ENCODE measurements around the gene CNBP. TPM values are rescaled to one million over a fixed set of nuclear protein-coding genes. Genes with fewer than 3 reads are reported as not detected.

Gene CNBP
- total RNA-seq (2012; rRNA removed) (223 and 266 TPM in 2 replicates), polyA plus RNA-seq (2012; rRNA removed) (186 and 217 TPM in 2 replicates), Bru-seq, nascent RNA (percentile 96 among the genes with signal in this experiment), BruChase-seq, experiment 1, labeled RNA remaining after a 6-hour chase (percentile 97 among the genes with signal in this experiment), BruChase-seq, experiment 2, labeled RNA remaining after a 2-hour chase (percentile 97 among the genes with signal in this experiment)
- polyA plus RNA-seq (2012; cell fraction: cytosol; rRNA removed), result 130 and 232 TPM in 2 replicates
- polyA plus RNA-seq (2012; cell fraction: nucleus; rRNA removed; ENCODE audit: low replicate concordance), result 35.9 and 97.3 TPM in 2 replicates
- long read RNA-seq, transcript CNBP-204 (5 exons, 1,641 nt), result minor isoform, 41 of 317 reads
- long read RNA-seq, transcript CNBP-207 (5 exons, 1,626 nt), result minor isoform, 76 of 317 reads
- long read RNA-seq, transcript CNBP-201 (5 exons, 1,664 nt), result major isoform, 128 of 317 reads
- long read RNA-seq, partial matches to known transcripts, result 25 of 317 reads
- long read RNA-seq, other reads (novel, unspliced or antisense), result 40 of 317 reads

DNA sequence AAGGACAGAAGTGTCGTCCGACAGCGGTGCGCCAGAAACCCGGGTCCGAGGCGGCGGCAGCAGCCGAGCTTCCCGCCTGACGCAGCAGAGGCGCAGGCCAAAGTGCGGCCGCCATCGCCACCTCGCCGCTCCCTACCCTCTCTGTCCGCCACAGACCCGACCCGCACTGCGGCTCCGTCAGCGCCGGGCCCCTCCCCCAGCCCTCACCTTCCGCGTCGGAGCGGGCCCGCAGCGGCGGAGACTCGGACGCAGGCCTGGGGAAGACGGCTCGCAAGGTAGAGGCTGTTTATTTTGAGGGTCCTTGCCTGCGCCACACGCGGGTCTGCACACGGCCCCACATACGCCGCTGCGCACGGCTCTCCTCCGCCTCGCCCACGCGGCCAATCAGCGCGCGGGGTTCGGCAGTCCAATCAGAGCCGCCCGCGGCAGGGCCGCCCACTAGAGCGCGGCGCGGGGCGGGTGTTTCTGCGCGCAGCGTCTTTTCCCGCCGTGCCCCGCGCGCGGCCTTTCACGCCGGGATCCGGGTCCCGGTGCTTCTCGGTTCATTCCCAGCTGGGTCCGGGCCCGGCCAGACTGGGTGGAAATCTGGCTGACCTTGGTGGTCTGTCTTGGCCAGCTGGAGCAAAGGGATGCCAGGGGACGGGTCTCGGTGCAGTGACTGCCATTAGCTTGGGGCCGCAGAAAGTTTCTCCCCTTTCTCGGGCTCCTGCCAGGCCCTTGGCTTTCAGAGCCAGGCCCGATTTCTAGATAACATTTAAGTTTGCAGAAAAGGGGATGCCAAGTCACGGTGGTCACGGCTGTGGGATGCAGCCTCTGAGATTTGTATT, at the start of gene CNBP:
Gene CNBP, minus strand, starts transcription at position 328 of the 827 bp plus-strand sequence. CDS start 12,139 bp downstream, outside the sequence.
- Histone ChIP-seq H3K23ac (ENCODE audit: low read depth, low read length) (peak within 1 kb of the TSS; percentile 98), H2AK9ac (replicated peaks; ENCODE audit: low read depth, low read length, poor library complexity) (peak within 1 kb of the TSS; percentile 100), H4K91ac (ENCODE audit: insufficient read depth, low read depth, low read length) (peak within 1 kb of the TSS; percentile 86), H3K27me3 (ENCODE audit: control insufficient read depth, insufficient read depth, low read length) (no peaks in the 10 kb centered on the region), H3K14ac (replicated peaks; ENCODE audit: low read depth, low read length) (peak within 1 kb of the TSS; percentile 94), H3K9ac (ENCODE audit: low read depth, low read length) (peak within 1 kb of the TSS; percentile 96), H3K79me1 (ENCODE audit: low read depth in 1 of 2, low read length in 2 of 2) (peaks cover 8 to 15% of the 10 kb centered on the region in 2 experiments), H2BK120ac (ENCODE audit: low read depth, low read length) (peak within 1 kb of the TSS; percentile 37), H2BK5ac (ENCODE audit: low read depth, low read length, poor library complexity, severe bottlenecking) (peak within 1 kb of the TSS; percentile 89), H3K9me3 (ENCODE audit: control insufficient read depth, insufficient read depth, low read length) (no peaks in the 10 kb centered on the region), H3K18ac (ENCODE audit: low read depth, low read length) (peak within 1 kb of the TSS; percentile 69), H3K4me2 (ENCODE audit: low read depth, low read length) (peak within 1 kb of the TSS; percentile 100), H3K27ac (ENCODE audit: insufficient read depth, low read length) (peak within 1 kb of the TSS; percentile 94), H4K20me1 (ENCODE audit: insufficient read depth, low read length) (peaks cover 41% of the 10 kb centered on the region), H2AFZ (replicated peaks; ENCODE audit: low read length, poor library complexity) (peak within 1 kb of the TSS; percentile 91), H4K5ac (ENCODE audit: low read depth, low read length) (peak within 1 kb of the TSS; percentile 89), H3K4me1 (ENCODE audit: control insufficient read depth, insufficient read depth, low read length) (peaks cover 5% of the 10 kb centered on the region), H3K9me1 (ENCODE audit: insufficient read depth, low read length) (no peaks in the 10 kb centered on the region), H4K8ac (ENCODE audit: low read depth in 2 of 2, low read length in 2 of 2) (peak within 1 kb of the TSS; percentile 93 to 98), H3K4me3 (ENCODE audit: insufficient read depth, low read depth, low read length) (peak within 1 kb of the TSS; percentile 89), H3K4ac (ENCODE audit: low read depth, low read length) (peak within 1 kb of the TSS; percentile 97), H2BK20ac (ENCODE audit: low read depth, low read length) (no peak within 1 kb of the TSS), H2AK5ac (ENCODE audit: low read depth, low read length) (peak within 1 kb of the TSS; percentile 94), H2BK15ac (ENCODE audit: low read depth, low read length) (no peak within 1 kb of the TSS; the same call in 2 of the 3 replicates), H3K36me3 (ENCODE audit: control insufficient read depth, insufficient read depth, low read length) (peaks cover 2% of the 10 kb centered on the region; the same call in 1 of the 2 replicates), H3K56ac (ENCODE audit: extremely low read depth, insufficient read depth, low read length) (peak within 1 kb of the TSS; percentile 89)
- no TSS peak for BruUV-seq (replicated peaks)
- DNase-seq (peak; percentile 92), ATAC-seq (ENCODE audit: low read depth) (peak; percentile 99)
- ChIA-PET POLR2A (ENCODE audit: unreplicated experiment) (interaction anchor here (0.5 kb wide), 1 partner anchor 62 kb away, joined by 3 read pairs; no protein-coding TSS in a partner anchor), CTCF (no interaction called here)
- dilution Hi-C loops (cut with HindIII; ENCODE audit: low sequenced_read_pairs, unreplicated experiment), result no loop called here
- WGBS, 2 experiments (ENCODE audit: extremely low coverage in 2 of 2, insufficient read length in 1 of 2), result 1% methylated on average over 42 of the region's 83 CpGs; no CpG with 5 or more reads in 1 of the 2 experiments
- in situ Hi-C loops (cut with MboI; ENCODE audit: low sequenced_read_pairs), result no loop called here
- intact Hi-C loops (cut with micrococcal nuclease), result loop anchor here (5.0 kb wide), 1 partner anchor 44 kb away; no protein-coding TSS in a partner anchor
- TF ChIP-seq FOS (IDR thresholded peaks at IDR 0.05; ENCODE audit: low read depth, low read length) (no peak), MXI1 (IDR thresholded peaks at IDR 0.05; ENCODE audit: borderline replicate concordance, low read depth, low read length) (peak; percentile 91; the same call in 1 of the 2 replicates), MAFK (IDR thresholded peaks at IDR 0.05; ENCODE audit: low read depth, low read length) (no peak), BHLHE40 (IDR thresholded peaks at IDR 0.05; ENCODE audit: low read depth, low read length) (0 out of 2 replicates have a peak, but pooled peaks have one; percentile 1), SMC3 (IDR thresholded peaks at IDR 0.05; ENCODE audit: low read depth, low read length) (0 out of 2 replicates have a peak, but pooled peaks have one; percentile 8), RFX5 (IDR thresholded peaks at IDR 0.05; ENCODE audit: low read depth, low read length) (no peak), CHD1 (IDR thresholded peaks at IDR 0.05; ENCODE audit: low read depth, low read length) (no peak), RAD21 (IDR thresholded peaks at IDR 0.05; ENCODE audit: low read length) (no peak)
- TF ChIP-seq, protein P1, sequence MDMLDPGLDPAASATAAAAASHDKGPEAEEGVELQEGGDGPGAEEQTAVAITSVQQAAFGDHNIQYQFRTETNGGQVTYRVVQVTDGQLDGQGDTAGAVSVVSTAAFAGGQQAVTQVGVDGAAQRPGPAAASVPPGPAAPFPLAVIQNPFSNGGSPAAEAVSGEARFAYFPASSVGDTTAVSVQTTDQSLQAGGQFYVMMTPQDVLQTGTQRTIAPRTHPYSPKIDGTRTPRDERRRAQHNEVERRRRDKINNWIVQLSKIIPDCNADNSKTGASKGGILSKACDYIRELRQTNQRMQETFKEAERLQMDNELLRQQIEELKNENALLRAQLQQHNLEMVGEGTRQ (IDR thresholded peaks at IDR 0.05; ENCODE audit: low read depth, low read length), result peak; percentile 25; the same call in 1 of the 2 replicates
- TF ChIP-seq, protein P2, sequence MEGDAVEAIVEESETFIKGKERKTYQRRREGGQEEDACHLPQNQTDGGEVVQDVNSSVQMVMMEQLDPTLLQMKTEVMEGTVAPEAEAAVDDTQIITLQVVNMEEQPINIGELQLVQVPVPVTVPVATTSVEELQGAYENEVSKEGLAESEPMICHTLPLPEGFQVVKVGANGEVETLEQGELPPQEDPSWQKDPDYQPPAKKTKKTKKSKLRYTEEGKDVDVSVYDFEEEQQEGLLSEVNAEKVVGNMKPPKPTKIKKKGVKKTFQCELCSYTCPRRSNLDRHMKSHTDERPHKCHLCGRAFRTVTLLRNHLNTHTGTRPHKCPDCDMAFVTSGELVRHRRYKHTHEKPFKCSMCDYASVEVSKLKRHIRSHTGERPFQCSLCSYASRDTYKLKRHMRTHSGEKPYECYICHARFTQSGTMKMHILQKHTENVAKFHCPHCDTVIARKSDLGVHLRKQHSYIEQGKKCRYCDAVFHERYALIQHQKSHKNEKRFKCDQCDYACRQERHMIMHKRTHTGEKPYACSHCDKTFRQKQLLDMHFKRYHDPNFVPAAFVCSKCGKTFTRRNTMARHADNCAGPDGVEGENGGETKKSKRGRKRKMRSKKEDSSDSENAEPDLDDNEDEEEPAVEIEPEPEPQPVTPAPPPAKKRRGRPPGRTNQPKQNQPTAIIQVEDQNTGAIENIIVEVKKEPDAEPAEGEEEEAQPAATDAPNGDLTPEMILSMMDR (conservative IDR thresholded peaks at IDR 0.05; ENCODE audit: low read depth, low read length), result no peak
